Neural progenitor cell (in vitro differentiated cells): ENCODE data around the gene TAF11. TPM values are rescaled to one million over a fixed set of nuclear protein-coding genes. Genes with fewer than 3 reads are reported as not detected.

Source experiments
- DNase-seq: peaks from one replicate; pipeline ENCODE4 v3.0.0-alpha.2; 2016; ENCODE audit warnings: low spot score
- H2AFZ ChIP-seq: fragments of 200-600 bp; sonication (generic); replicated peaks from 2 replicates; pipeline ENCODE4 v1.6.1; 2016; ENCODE audit warnings: antibody characterized with exemption
- H3F3A ChIP-seq: fragments of 200-600 bp; sonication (generic); 2 replicates; pipeline ENCODE4 v1.6.1; 2016; ENCODE audit warnings: antibody characterized with exemption, low read depth
- H3K27ac ChIP-seq: fragments of 200-600 bp; sonication (generic); 2 replicates; pipeline ENCODE4 v1.5.1; 2016; ENCODE audit warnings: mild to moderate bottlenecking
- H3K27me3 ChIP-seq: fragments of 200-600 bp; sonication (generic); 2 replicates; pipeline ENCODE4 v1.6.1; 2016; ENCODE audit warnings: mild to moderate bottlenecking, moderate library complexity
- H3K36me3 ChIP-seq: fragments of 200-600 bp; sonication (generic); 2 replicates; pipeline ENCODE4 v1.5.1; 2016
- H3K4me1 ChIP-seq: fragments of 200-600 bp; sonication (generic); 2 replicates; pipeline ENCODE4 v1.6.1; 2016; ENCODE audit warnings: mixed run types
- H3K4me2 ChIP-seq: fragments of 200-600 bp; sonication (generic); 2 replicates; pipeline ENCODE4 v1.6.1; 2016
- H3K4me3 ChIP-seq: fragments of 200-600 bp; sonication (generic); 2 replicates; pipeline ENCODE4 v1.5.1; 2016
- H3K79me2 ChIP-seq: fragments of 200-600 bp; sonication (generic); 2 replicates; pipeline ENCODE4 v1.6.1; 2016; ENCODE audit warnings: low read depth
- H3K9ac ChIP-seq: fragments of 200-600 bp; sonication (generic); 2 replicates; pipeline ENCODE4 v1.6.1; 2016
- H3K9me3 ChIP-seq: fragments of 200-600 bp; sonication (generic); 2 replicates; pipeline ENCODE4 v1.5.1; 2016; ENCODE audit warnings: low read depth
- H4K20me1 ChIP-seq: fragments of 200-600 bp; sonication (generic); 2 replicates; pipeline ENCODE4 v1.6.1; 2016; ENCODE audit warnings: low read depth
- H3K27ac Mint-ChIP-seq: 3 replicates; pipeline ENCODE4 v1.8.0; 2021; ENCODE audit warnings: mixed read lengths
- H3K27me3 Mint-ChIP-seq: 2 replicates; pipeline ENCODE4 v1.8.0; 2022; ENCODE audit warnings: low read depth, mild to moderate bottlenecking, inconsistent platforms, moderate library complexity, mixed read lengths; ENCODE audit not compliant: insufficient read depth
- H3K36me3 Mint-ChIP-seq: 3 replicates; pipeline ENCODE4 v1.8.0; 2021; ENCODE audit warnings: mixed read lengths
- H3K4me1 Mint-ChIP-seq: 3 replicates; pipeline ENCODE4 v1.8.0; 2021; ENCODE audit warnings: mixed read lengths
- H3K4me3 Mint-ChIP-seq: 3 replicates; pipeline ENCODE4 v1.8.0; 2021; ENCODE audit warnings: mild to moderate bottlenecking, moderate library complexity, mixed read lengths
- H3K9me3 Mint-ChIP-seq: 3 replicates; pipeline ENCODE4 v1.8.0; 2020; ENCODE audit warnings: mixed read lengths
- CTCF ChIP-seq: fragments of 200-600 bp; sonication (generic); IDR thresholded peaks from 2 replicates; pipeline ENCODE4 v1.5.1; 2017; ENCODE audit warnings: antibody characterized with exemption, mild to moderate bottlenecking
- EZH2 ChIP-seq: fragments of 200-600 bp; sonication (generic); IDR thresholded peaks from 2 replicates; pipeline ENCODE4 v1.6.1; 2017; ENCODE audit warnings: antibody characterized with exemption, mild to moderate bottlenecking, moderate library complexity
- EZH2phosphoT487 ChIP-seq: fragments of 200-600 bp; sonication (generic); IDR thresholded peaks from 2 replicates; pipeline ENCODE4 v1.6.1; 2017; ENCODE audit warnings: antibody characterized with exemption
- total RNA-seq: library from RNA; depleted of rRNA; stranded (reverse); fragments of >200 nt; gene quantifications from 2 replicates; pipeline ENCODE4 v1.2.3, GENCODE V29; 2015; ENCODE audit warnings: low replicate concordance

The TAF11 gene
- total RNA-seq, 1 donor from 2014 or later = 75.0 TPM

GRCh38 chr6:34836008-34836407, 51.8 kb downstream of the TAF11 start:
- H3K4me3 Mint-ChIP-seq = no peak overlapping the region
- H3K36me3 Mint-ChIP-seq = peaks cover 11% of the 10 kb centered on the region

DNA sequence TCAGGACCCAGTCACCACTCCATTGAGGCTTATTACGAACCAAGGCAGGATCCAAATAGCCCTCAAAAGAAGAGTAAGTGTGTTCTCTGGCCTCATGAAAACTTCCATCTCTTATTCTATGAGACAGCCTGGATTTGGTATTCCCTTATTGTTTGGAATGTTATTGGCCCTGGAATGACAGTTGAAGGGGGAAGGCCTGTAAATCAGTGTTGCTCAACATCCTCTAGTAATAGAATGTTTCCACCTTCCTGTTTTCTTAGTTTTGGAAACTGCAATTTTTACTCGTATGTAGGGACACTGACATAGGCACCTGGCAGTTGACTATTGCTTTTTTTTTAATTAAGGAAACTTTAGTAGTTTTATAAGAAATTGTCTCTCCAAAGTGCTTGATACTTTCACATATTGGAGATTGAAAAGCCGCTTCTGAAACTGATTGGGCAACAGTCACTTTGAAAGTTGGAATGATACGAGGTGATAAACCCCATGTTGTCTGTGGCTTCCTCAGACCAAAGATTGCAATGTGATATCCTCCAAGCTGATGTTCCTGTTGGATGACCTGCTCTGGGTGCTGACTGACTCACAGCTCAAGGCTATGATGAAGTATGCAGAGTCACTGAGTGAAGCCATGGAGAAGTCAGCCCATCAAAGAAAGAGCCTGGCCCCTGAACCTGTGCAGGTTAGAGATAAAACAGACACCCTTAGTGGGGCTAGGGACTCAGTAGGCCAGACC, 52.9 kb downstream of the TAF11 start:
- H3F3A ChIP-seq = no peaks in the 10 kb centered on the region
- Mint-ChIP-seq H3K27ac (no peak overlapping the region), H3K27me3 (no peaks in the 10 kb centered on the region), H3K4me1 (no peaks in the 10 kb centered on the region), H3K36me3 (peaks cover 12% of the 10 kb centered on the region), H3K9me3 (no peaks in the 10 kb centered on the region), H3K4me3 (no peak overlapping the region)
- H3K4me1 ChIP-seq = no peaks in the 10 kb centered on the region
- H4K20me1 ChIP-seq = no peaks in the 10 kb centered on the region
- TF ChIP-seq EZH2phosphoT487 (no peak), EZH2 (no peak), CTCF (no peak)
- H3K36me3 ChIP-seq = no peaks in the 10 kb centered on the region
- no peak overlapping the region for H2AFZ ChIP-seq
- no peaks in the 10 kb centered on the region for H3K27me3 ChIP-seq
- no peak overlapping the region for H3K4me3 ChIP-seq
- H3K9me3 ChIP-seq = no peaks in the 10 kb centered on the region
- DNase-seq = no peak
- H3K27ac ChIP-seq = no peak overlapping the region
- no peak overlapping the region for H3K4me2 ChIP-seq
- no peak overlapping the region for H3K9ac ChIP-seq
- H3K79me2 ChIP-seq = no peaks in the 10 kb centered on the region

More at GRCh38 chr6:34836008-34836407, 51.8 kb downstream of the TAF11 start:
- Mint-ChIP-seq H3K4me1 (no peaks in the 10 kb centered on the region), H3K9me3 (no peaks in the 10 kb centered on the region), H3K27me3 (no peaks in the 10 kb centered on the region), H3K27ac (no peak overlapping the region)
- DNase-seq = no peak
- no peak overlapping the region for H3K27ac ChIP-seq
- no peaks in the 10 kb centered on the region for H3K36me3 ChIP-seq
- H2AFZ ChIP-seq = no peak overlapping the region
- no peaks in the 10 kb centered on the region for H3K9me3 ChIP-seq
- H3K9ac ChIP-seq = no peak overlapping the region
- no peaks in the 10 kb centered on the region for H3K79me2 ChIP-seq
- no peaks in the 10 kb centered on the region for H4K20me1 ChIP-seq
- no peaks in the 10 kb centered on the region for H3K4me1 ChIP-seq
- TF ChIP-seq CTCF (no peak), EZH2 (no peak), EZH2phosphoT487 (no peak)
- H3K4me3 ChIP-seq = no peak overlapping the region
- H3K4me2 ChIP-seq = no peak overlapping the region
- no peaks in the 10 kb centered on the region for H3K27me3 ChIP-seq
- H3F3A ChIP-seq = no peaks in the 10 kb centered on the region

GRCh38 chr6:34832942-34833341, 54.9 kb downstream of the TAF11 start:
- H3K27me3 ChIP-seq = no peaks in the 10 kb centered on the region
- no peaks in the 10 kb centered on the region for H3K9me3 Mint-ChIP-seq
- H3K79me2 ChIP-seq = no peaks in the 10 kb centered on the region
- peaks cover 3% of the 10 kb centered on the region for H3K36me3 ChIP-seq
- no peak overlapping the region for H2AFZ ChIP-seq
- no peaks in the 10 kb centered on the region for H3K27me3 Mint-ChIP-seq
- H3F3A ChIP-seq = no peaks in the 10 kb centered on the region
- peaks cover 10% of the 10 kb centered on the region for H3K36me3 Mint-ChIP-seq
- H3K4me1 ChIP-seq = no peaks in the 10 kb centered on the region
- no peaks in the 10 kb centered on the region for H3K4me1 Mint-ChIP-seq
- no peak overlapping the region for H3K4me3 Mint-ChIP-seq
- H4K20me1 ChIP-seq = no peaks in the 10 kb centered on the region
- no peak overlapping the region for H3K27ac ChIP-seq
- no peak overlapping the region for H3K27ac Mint-ChIP-seq
- H3K4me3 ChIP-seq = no peak overlapping the region
- H3K4me2 ChIP-seq = no peak overlapping the region
- DNase-seq = no peak
- TF ChIP-seq CTCF (no peak), EZH2phosphoT487 (no peak), EZH2 (no peak)
- no peaks in the 10 kb centered on the region for H3K9me3 ChIP-seq
- no peak overlapping the region for H3K9ac ChIP-seq
